Activated CD8-positive, alpha-beta memory T cell treated with anti-CD3 and anti-CD28 coated beads for 1 hour (primary cell): ENCODE data around the gene TMEM40.
"Not testable (repeated sequence)": the region's sequence is repeated elsewhere in the genome, so short reads cannot be mapped to it uniquely, and the experiment has no call there.

Source experiments
- DNase-seq, 2 donors: peaks; one replicate each; pipeline ENCODE4 v3.0.0-alpha.2; 2020; ENCODE audit warnings: low read depth in 1 of 2; ENCODE audit errors: extremely low read depth in 1 of 2

Gene TMEM40

DNA sequence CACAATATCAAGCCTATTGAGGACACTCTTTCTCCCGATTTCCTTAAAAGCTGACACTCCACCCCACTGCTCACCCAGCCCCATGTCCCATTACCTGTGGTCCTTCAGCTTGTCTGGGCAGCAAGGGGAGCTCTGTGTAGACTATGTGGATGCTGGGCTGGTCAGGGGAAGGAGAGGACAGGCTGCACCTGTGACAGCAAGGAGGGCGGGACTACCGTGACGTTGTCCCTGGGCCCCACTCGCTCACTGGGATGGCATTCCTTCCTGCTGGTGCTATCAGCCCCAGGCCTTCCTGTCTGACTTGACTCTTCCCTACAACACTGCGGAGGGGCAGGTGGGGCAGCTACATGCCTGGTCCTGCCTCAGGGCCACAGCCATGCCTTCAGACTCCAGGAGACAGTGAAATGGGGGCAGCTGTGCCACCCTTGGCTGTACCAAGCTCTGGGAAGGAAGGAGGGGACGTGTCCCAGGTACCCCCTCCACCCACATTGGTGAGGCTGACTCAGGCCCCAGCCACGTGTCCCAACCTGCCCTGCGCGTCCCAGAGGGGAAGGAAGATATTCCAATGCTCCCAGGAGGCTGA is at the start of gene TMEM40:
TMEM40 (minus strand) TSS at position 163 of the 583 bp plus-strand sequence. CDS start 9,427 bp downstream, outside the sequence.
- no peak for DNase-seq

- DNase-seq, result no peak
Measured at GRCh38 chr3:12808587-12808986, 49.5 kb upstream of the TMEM40 start.

DNA sequence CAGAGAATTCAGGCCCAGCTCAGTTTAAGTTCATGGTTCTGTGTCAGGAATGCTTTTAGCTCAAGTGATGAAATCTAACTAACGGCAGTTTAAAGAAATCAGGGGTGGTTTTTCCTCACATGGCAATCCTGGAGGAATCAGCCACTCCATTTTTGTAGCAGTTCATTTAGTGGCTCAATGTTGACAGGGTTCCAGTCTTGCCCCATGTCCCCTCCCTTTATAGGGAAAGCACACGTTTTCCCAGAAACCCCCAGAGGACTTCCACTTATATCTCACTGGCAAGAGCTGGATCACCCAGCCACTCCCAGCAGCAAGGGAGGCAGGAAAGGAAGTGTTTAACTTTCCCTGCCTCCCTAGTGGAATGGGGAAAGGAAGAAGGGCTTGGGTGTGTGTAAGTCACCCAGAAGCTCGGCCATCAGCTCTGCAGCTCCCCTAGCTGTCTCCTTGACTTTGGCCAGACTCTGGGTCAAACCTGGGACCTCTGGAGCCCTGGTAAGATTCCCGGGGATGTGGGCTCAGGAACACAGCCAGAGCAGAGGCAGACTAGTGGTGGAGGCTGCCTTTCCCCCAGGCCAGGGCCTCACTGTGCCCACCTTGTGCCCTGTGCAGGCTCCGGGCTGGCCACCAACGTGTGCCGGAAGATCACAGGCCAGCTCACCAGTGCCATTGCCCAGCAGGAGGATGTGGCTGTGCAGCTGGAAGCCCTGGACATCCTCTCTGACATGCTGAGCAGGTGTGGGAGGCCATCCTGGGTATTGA is 48.7 kb upstream of the TMEM40 start:
- no peak for DNase-seq

DNA sequence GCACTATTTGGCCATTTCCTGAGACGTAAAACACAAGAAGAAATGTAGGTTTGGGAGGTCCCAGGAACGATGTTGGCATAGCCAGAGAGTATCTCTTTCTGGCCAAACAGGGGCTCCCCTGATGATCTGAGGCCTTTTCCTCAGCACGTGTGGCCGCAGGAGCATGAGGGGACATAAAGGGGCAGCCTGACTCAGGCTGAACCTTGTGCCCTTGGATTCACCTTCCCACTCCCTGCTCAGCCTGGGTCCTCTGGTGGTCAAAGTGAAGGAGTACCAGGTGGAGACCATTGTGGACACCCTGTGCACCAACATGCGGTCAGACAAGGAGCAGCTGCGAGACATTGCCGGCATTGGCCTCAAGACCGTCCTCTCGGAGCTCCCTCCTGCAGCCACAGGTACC is 48.0 kb upstream of the TMEM40 start:
- DNase-seq, result no peak

DNA sequence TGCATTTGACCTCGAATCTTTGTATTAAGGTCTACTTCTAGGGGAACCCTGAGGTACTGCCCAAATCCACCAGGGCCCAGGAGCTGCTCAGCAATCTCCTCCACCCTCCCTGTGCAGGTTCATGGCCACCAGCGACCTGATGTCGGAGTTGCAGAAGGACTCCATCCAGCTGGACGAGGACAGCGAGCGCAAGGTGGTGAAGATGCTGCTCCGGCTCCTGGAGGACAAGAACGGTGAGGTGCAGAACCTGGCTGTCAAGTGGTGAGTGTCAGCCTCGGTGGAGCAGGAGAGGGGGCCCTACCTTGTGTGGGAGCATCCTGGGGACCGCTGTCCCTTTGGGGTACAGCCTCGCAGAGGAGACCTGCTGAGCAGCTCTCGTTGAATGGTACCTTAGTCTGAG is 44.3 kb upstream of the TMEM40 start:
- DNase-seq, result no peak

GRCh38 chr3:12799525-12800440 is 40.7 kb upstream of the TMEM40 start:
- no peak for DNase-seq

- no peak for DNase-seq
Measured at GRCh38 chr3:12798559-12799179, 39.6 kb upstream of the TMEM40 start.

DNA sequence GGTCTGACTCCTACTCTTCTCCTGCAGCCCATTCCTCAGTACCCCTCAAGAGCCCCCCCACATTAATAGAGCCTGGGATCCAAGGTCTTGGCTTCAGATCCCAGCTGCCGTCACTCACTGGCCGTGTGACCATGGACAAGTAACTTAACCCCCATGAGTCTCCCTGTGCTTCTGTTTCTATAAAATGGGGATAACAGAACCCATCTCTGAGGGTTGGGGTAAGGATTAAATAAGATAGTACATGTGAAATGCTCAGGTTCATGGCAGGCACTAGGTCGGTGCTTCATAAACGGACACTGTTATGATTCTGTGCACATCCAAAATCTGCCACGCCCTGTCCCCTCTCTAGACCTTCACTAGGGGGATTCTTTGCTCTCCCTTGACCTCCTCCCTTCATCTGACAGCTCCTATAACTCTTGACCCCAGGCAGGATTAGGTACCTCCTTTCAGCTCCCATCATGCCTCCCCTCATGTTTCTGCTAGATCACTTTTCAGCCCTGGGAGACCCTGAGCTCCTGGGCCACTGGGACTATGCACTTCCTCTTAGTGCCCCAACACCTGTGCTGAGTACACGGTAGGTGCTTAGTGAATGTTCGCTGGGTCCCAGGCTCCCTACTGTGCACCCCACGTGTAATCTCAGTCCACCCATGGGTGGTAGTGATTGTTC is 39.0 kb upstream of the TMEM40 start:
- DNase-seq, result no peak

DNA sequence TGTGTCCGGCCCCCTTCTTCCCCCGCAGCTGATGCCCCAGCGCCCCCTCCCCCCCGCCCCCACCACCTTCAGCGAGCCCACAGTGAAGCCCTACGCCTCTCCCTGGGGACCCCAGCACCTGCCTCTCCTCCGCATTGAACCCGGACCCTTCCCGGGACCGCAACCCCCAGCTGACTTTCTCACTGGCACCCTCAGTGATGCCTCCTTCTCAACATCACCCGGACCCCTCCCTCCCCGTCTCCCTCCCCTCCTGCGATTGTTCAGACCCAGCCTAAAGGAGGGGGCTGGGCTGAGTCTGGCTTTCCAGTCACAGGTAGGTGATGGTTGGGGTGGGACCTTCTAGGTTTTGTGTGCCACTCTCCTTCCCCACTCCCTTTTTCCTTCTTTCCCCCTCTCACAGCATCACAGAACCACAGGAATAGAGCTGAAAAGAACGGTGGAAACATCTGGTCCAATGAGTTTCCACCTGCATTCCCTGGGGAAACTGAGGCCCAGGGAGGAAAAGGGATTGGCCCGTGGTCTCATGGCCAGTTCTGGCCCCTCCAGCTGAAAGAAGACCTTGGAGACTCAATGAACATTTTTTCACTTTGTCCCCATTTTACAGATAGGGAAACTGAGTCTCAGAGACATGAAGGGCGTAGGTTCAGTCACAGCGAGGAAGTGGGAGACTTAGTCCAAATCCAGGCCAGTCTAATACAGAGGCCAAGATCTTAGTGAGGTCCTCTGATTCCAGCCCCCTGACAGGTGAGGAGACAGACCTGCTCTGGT is 38.2 kb upstream of the TMEM40 start:
- DNase-seq, result no peak

DNA sequence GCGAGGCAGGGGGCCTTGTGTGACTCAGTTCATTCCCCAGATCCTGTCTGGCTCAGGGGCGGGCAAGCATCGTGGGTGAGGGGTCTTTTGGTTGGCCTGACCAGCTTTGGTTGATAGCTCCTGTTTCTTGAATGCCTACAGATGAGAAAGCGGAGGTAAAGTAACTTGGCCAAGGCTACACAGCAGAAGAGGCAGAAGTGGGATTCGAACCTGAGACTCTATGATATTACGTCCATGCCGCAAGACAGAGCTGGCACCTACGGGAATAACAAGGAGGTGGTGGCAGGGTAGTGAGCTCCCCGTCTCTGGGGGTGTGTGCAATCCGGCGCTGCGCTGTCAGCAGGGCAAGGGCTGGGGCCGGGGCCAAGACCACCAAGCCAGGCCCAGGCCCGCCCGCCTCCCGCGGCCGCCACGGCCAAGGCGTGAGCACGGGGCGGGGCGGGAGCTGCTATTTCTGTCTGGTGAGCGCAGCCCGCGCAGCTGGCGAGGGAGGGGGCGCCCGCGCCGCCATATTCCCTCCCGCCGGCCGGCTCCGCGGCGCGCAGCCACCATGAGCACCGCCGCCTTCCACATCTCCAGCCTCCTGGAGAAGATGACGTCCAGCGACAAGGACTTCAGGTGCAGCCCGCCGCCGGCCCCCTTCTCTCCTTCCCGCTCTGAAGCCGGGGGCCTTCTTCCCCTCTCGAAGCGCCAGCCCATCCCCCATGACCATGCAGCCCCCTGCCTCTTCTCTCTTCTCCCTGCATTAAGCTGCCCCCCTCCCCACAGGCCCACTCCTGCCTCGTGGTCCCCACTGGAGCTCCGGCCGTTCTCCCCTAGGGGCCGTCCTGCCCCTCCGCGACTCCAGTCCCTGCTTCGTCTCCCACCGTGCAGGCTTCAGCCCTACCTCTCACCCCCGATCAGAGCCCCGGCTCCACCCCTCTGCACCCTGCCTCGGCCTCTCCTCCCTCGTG is 37.4 kb upstream of the TMEM40 start, which contains the start of gene CAND2:
CAND2 (plus strand) TSS at position 510 of the 953 bp plus-strand sequence; CDS start at position 551, 41 bp downstream.
- peak in 1 of 2 donors; percentile 16 for DNase-seq

DNA sequence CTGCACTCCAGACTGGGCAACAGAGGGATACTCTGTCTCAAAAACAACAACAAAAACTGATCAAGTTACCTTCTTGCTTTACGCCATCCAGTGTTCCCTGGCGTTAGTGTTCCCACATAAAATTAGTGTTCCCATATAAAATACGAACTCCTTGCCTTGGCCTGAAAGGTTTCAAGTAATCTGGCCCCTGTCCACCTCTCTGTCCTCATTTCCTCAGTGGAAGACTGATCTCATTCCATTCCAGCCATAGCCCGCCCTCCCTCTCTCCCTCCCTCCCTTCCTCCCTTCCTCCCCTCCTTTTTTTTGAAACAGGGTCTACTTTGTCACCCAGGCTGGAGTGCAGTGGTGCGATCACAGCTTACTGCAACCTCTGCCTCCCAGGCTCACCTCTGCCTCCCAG is 34.6 kb upstream of the TMEM40 start:
- no peak for DNase-seq

DNA sequence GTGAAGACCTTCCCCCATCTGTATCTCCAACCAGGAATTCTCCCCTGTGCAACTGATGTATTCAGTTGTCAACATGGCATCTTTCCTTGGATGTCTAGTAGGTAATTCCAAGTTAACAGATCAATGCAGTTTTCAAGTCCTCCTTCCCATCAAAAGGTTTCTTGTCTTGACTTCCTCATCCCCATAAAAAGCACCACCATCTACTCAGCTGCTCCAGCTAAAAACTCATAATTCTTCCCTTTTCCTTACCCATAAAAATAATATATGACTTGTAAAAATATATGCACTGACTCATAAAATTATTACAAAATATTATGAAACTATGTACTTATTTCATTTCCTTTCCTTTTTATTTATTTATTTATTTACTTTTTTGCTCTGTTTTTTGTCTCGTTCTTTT is 32.4 kb upstream of the TMEM40 start:
- no peak for DNase-seq

DNA sequence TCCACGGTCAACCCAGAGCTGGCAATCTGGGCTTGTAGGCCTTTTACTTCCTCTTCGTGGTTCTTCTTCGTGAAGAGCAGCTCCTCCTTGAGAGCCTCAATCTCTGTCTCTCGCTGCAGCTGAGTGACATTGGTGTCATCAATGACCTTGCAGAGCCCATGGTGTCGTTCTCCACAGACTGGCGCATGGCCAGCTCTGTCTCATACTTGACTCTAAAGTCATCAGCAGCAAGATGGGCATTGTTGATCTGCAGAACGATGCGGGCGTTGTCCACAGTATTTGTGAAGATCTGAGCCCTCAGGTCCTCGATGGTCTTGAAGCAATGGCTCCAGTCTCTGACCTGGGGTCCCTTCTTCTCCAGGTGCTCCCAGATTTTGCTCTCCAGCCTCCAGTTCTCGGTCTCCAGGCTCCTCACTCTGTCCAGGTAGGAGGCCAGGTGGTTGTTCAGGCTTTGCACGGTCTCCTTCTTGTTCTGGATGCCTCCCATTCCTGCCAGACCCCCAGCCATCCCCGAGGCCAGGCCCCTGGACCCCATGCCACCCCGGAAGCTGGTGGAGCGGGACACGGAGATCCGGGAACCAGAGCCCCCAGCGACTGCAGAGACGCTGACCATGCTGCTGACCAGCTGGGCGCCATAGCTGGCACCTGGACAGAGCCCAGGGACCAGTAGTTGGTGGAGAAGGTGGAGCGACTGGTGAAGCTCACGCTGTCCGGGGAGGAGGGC is 29.1 kb upstream of the TMEM40 start:
- DNase-seq, result not testable (repeated sequence)

- DNase-seq, result peak; percentile 31 to 38
Measured at GRCh38 chr3:12787346-12787745, 28.3 kb upstream of the TMEM40 start.

- DNase-seq, result no peak
Measured at GRCh38 chr3:12785096-12785495, 26.0 kb upstream of the TMEM40 start.

DNA sequence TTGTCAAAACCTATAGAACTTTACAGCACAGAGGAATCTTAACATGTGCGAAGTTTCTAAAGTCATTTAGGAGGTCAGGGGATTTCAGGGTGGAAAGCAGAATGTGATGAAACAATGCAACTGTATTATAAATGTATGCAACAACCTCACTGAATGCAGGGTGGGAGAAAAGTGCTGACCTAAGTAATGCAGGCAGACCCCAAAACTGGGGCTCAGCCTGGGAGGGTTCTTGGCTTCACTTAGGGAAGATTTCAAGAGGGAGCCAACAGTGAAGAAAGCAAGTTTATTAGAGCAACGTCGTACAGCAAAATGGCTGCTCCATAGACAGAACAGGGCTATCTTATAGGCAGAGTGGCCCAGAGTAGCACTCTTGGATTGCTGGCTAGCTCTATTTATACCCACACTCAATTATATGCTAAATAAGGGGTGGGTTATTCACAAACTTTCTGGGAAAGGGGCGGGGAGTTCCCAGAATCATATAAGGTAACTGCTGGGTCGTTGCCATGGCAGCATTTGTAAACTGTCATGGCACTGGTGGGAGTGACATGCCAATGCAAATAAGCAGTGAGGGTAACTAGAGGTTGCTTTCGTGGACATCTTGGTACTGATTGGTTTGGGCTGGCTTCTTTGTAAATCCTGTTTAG is 23.2 kb upstream of the TMEM40 start:
- DNase-seq, result no peak

- no peak for DNase-seq
Measured at GRCh38 chr3:12780751-12781150, 21.7 kb upstream of the TMEM40 start.
